ENCODE data around the gene VSIR. TPM values are rescaled to one million over a fixed set of nuclear protein-coding genes. Genes with fewer than 3 reads are reported as not detected.

The VSIR gene
- total and polyA plus RNA-seq, 10 of the 15 experiments (the other 5 are each of a cell fraction or from before 2014, with no cell fraction given): 0.19 to 12.5 (median 6.7) TPM

DNA sequence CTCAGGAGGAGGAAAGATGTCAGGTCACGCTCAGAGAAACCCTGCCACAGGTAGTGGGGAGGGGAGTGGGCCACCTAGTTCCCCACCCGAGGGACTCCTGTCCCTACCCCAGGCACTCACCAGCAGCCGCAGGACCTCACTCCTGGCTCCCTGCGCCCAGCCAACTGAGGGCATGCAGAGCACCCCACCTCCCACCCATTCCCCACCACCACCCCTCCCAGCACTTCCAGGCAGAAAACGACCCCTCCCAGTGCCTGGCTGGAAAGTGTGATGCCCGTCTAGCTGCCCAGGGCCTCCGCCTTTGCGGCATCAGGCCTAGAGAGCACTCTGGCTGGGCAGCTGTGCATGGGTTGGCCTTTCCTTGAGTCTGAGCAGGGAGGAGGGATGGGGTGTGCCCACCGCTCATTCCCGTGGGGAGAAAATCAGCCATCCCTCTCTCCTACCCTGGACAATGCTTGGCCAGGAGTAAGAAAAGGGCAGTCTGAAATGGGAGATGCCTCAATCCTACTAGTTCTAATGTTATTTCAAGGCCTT is 55.1 kb downstream of the VSIR start:
- WGBS (ENCODE audit: insufficient coverage, insufficient replicate concordance, low lambda C conversion rate, missing lambda C conversion rate): 50% methylated on average over 10 of the region's 10 CpGs
- intact Hi-C loops (cut with micrococcal nuclease; ENCODE audit: unreplicated experiment): no loop called here
- RAD21 ChIA-PET (ENCODE audit: unreplicated experiment): interaction anchor here (2.2 kb wide), 1 partner anchor 93 kb away, joined by 6 read pairs; no protein-coding TSS in a partner anchor
- H3K27ac ChIP-seq (ENCODE audit: control insufficient read depth, insufficient read depth): no peak overlapping the region
- DNase-seq (ENCODE audit: low read depth, low spot score): no peak
- TF ChIP-seq MLLT1 (IDR thresholded peaks at IDR 0.05): no peak
- no peak for TF ChIP-seq NFYB (IDR thresholded peaks at IDR 0.05; ENCODE audit: insufficient read depth, low read depth, low read length)
- BruUV-seq (replicated peaks): no TSS peak
- peaks cover 18% of the 10 kb centered on the region for H3K4me1 ChIP-seq (ENCODE audit: control insufficient read depth, insufficient read depth, low read length)
- no peaks in the 10 kb centered on the region for H3K79me2 ChIP-seq (ENCODE audit: control insufficient read depth, insufficient read depth, low read length)
- CTCF ChIA-PET: interaction anchor here (1.4 to 2.5 kb wide), 3 partner anchors 12 to 21 kb away, joined by 3 to 8 read pairs (median 4); no protein-coding TSS in a partner anchor
- no peak overlapping the region for H3K9ac ChIP-seq (ENCODE audit: control insufficient read depth, insufficient read depth, low read length)
- in situ Hi-C loops (cut with MboI): no loop called here
- H2AFZ ChIP-seq (ENCODE audit: control insufficient read depth, low read depth, low read length): no peak overlapping the region
- H3K4me2 ChIP-seq (ENCODE audit: control insufficient read depth, insufficient read depth): no peak overlapping the region
- no peaks in the 10 kb centered on the region for H3K9me3 ChIP-seq (replicated peaks; ENCODE audit: control insufficient read depth, insufficient read depth, low read length)
- H3K27me3 ChIP-seq (replicated peaks in 1 of 2; ENCODE audit: control insufficient read depth in 2 of 2, insufficient read depth in 2 of 2, low read length in 1 of 2): no peaks in the 10 kb centered on the region
- FAIRE-seq: no peak
- H3K36me3 ChIP-seq (ENCODE audit: control insufficient read depth in 2 of 2, insufficient read depth in 2 of 2, low read length in 1 of 2): no peaks in the 10 kb centered on the region
- H3K4me3 ChIP-seq: no peak overlapping the region
- SMC1A ChIA-PET (ENCODE audit: uncharacterized antibody, unreplicated experiment): no interaction called here
- no peaks in the 10 kb centered on the region for H4K20me1 ChIP-seq (ENCODE audit: control insufficient read depth, insufficient read depth)
- POLR2A ChIA-PET: interaction anchor here (0.6 kb wide), 1 partner anchor 1070 kb away, joined by 3 read pairs; no protein-coding TSS in a partner anchor
- no peak for ATAC-seq

- RAD21 ChIA-PET (ENCODE audit: unreplicated experiment): interaction anchor here (2.2 kb wide), 1 partner anchor 94 kb away, joined by 6 read pairs; no protein-coding TSS in a partner anchor
- no peak for FAIRE-seq
- POLR2A ChIA-PET: interaction anchor here (0.8 kb wide), 1 partner anchor 11 kb away, joined by 3 read pairs; no protein-coding TSS in a partner anchor
- H2AFZ ChIP-seq (ENCODE audit: control insufficient read depth, low read depth, low read length): no peak overlapping the region
- intact Hi-C loops (cut with micrococcal nuclease; ENCODE audit: unreplicated experiment): no loop called here
- no peak overlapping the region for H3K27ac ChIP-seq (ENCODE audit: control insufficient read depth, insufficient read depth)
- no peaks in the 10 kb centered on the region for H3K9me3 ChIP-seq (replicated peaks; ENCODE audit: control insufficient read depth, insufficient read depth, low read length)
- no peaks in the 10 kb centered on the region for H4K20me1 ChIP-seq (ENCODE audit: control insufficient read depth, insufficient read depth)
- no peak overlapping the region for H3K4me3 ChIP-seq
- H3K27me3 ChIP-seq (replicated peaks in 1 of 2; ENCODE audit: control insufficient read depth in 2 of 2, insufficient read depth in 2 of 2, low read length in 1 of 2): no peaks in the 10 kb centered on the region
- BruUV-seq (replicated peaks): no TSS peak
- peaks cover 25% of the 10 kb centered on the region for H3K4me1 ChIP-seq (ENCODE audit: control insufficient read depth, insufficient read depth, low read length)
- CTCF ChIA-PET: interaction anchor here (0.6 to 2.5 kb wide), 6 partner anchors 8 to 167 kb away, joined by 3 to 8 read pairs (median 3); no protein-coding TSS in a partner anchor
- no peaks in the 10 kb centered on the region for H3K36me3 ChIP-seq (ENCODE audit: control insufficient read depth in 2 of 2, insufficient read depth in 2 of 2, low read length in 1 of 2)
- SMC1A ChIA-PET (ENCODE audit: uncharacterized antibody, unreplicated experiment): interaction anchor here (0.7 to 1.0 kb wide), 2 partner anchors 179 to 1184 kb away, joined by 3 to 4 read pairs; no protein-coding TSS in a partner anchor
- in situ Hi-C loops (cut with MboI): no loop called here
- H3K79me2 ChIP-seq (ENCODE audit: control insufficient read depth, insufficient read depth, low read length): no peaks in the 10 kb centered on the region
- no peak for ATAC-seq
- WGBS (ENCODE audit: insufficient coverage, insufficient replicate concordance, low lambda C conversion rate, missing lambda C conversion rate): 50% methylated on average over 2 of the region's 2 CpGs
- no peak overlapping the region for H3K4me2 ChIP-seq (ENCODE audit: control insufficient read depth, insufficient read depth)
- no peak for DNase-seq (ENCODE audit: low read depth, low spot score)
- H3K9ac ChIP-seq (ENCODE audit: control insufficient read depth, insufficient read depth, low read length): no peak overlapping the region
- TF ChIP-seq, protein P1, sequence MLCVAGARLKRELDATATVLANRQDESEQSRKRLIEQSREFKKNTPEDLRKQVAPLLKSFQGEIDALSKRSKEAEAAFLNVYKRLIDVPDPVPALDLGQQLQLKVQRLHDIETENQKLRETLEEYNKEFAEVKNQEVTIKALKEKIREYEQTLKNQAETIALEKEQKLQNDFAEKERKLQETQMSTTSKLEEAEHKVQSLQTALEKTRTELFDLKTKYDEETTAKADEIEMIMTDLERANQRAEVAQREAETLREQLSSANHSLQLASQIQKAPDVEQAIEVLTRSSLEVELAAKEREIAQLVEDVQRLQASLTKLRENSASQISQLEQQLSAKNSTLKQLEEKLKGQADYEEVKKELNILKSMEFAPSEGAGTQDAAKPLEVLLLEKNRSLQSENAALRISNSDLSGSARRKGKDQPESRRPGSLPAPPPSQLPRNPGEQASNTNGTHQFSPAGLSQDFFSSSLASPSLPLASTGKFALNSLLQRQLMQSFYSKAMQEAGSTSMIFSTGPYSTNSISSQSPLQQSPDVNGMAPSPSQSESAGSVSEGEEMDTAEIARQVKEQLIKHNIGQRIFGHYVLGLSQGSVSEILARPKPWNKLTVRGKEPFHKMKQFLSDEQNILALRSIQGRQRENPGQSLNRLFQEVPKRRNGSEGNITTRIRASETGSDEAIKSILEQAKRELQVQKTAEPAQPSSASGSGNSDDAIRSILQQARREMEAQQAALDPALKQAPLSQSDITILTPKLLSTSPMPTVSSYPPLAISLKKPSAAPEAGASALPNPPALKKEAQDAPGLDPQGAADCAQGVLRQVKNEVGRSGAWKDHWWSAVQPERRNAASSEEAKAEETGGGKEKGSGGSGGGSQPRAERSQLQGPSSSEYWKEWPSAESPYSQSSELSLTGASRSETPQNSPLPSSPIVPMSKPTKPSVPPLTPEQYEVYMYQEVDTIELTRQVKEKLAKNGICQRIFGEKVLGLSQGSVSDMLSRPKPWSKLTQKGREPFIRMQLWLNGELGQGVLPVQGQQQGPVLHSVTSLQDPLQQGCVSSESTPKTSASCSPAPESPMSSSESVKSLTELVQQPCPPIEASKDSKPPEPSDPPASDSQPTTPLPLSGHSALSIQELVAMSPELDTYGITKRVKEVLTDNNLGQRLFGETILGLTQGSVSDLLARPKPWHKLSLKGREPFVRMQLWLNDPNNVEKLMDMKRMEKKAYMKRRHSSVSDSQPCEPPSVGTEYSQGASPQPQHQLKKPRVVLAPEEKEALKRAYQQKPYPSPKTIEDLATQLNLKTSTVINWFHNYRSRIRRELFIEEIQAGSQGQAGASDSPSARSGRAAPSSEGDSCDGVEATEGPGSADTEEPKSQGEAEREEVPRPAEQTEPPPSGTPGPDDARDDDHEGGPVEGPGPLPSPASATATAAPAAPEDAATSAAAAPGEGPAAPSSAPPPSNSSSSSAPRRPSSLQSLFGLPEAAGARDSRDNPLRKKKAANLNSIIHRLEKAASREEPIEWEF (IDR thresholded peaks at IDR 0.05; ENCODE audit: insufficient replicate concordance, low read depth, low read length): no peak
- TF ChIP-seq ZNF622 (IDR thresholded peaks at IDR 0.05) (no peak), MEF2A (IDR thresholded peaks at IDR 0.05; ENCODE audit: insufficient read depth, low read depth, low read length) (no peak), SIX5 (IDR thresholded peaks at IDR 0.05; ENCODE audit: low read depth, low read length, severe bottlenecking) (no peak), MTA3 (IDR thresholded peaks at IDR 0.05; ENCODE audit: borderline replicate concordance, low read length) (no peak)
Measured at GRCh38 chr10:71717551-71717951, 55.8 kb downstream of the VSIR start.
